PFSK-1 (cell line): ENCODE data around the gene LHX4.

Source experiments
- FOXP2 ChIP-seq: optimal IDR thresholded peaks from 2 replicates; pipeline ENCODE3; 2011; ENCODE audit warnings: borderline replicate concordance, control low read depth, inconsistent platforms; ENCODE audit not compliant: insufficient read depth; ENCODE audit errors: extremely low read length, extremely low read depth
- POLR2AphosphoS5 ChIP-seq: IDR thresholded peaks from 2 replicates; pipeline ENCODE4 v1.6.1; 2012; ENCODE audit warnings: low read depth, mild to moderate bottlenecking, control low read depth, low read length, moderate library complexity
- REST ChIP-seq, 2 experiments: IDR thresholded peaks; 2 replicates each; pipeline versions ENCODE4 v1.6.1 to v1.8.0; 2011 to 2012; ENCODE audit warnings: low read depth in 2 of 2, low read length in 2 of 2, control low read depth in 1 of 2, inconsistent platforms in 1 of 2, mild to moderate bottlenecking in 1 of 2, moderate library complexity in 1 of 2; ENCODE audit not compliant: insufficient read depth in 1 of 2
- SIN3A ChIP-seq: IDR thresholded peaks from 2 replicates; pipeline ENCODE4 v1.6.1; 2012; ENCODE audit warnings: mild to moderate bottlenecking, low read length, moderate library complexity, borderline replicate concordance; ENCODE audit not compliant: insufficient read depth
- TAF1 ChIP-seq: IDR thresholded peaks from 2 replicates; pipeline ENCODE4 v1.6.1; 2012; ENCODE audit warnings: low read length, control low read depth, borderline replicate concordance; ENCODE audit not compliant: insufficient read depth

Gene LHX4

GRCh38 chr1:180241716-180242544, 11.9 kb downstream of the LHX4 start:
- peak; percentile 75 to 92 for TF ChIP-seq REST (IDR thresholded peaks at IDR 0.05; ENCODE audit: insufficient read depth in 1 of 2, low read depth in 2 of 2, low read length in 2 of 2)
- TF ChIP-seq FOXP2: no peak

GRCh38 chr1:180243517-180244221, 13.6 kb downstream of the LHX4 start:
- TF ChIP-seq TAF1 (no peak), SIN3A (no peak), POLR2AphosphoS5 (no peak), FOXP2 (no peak), REST (IDR thresholded peaks at IDR 0.05; ENCODE audit: insufficient read depth in 1 of 2, low read depth in 2 of 2, low read length in 2 of 2) (no peak)

- TF ChIP-seq TAF1 (no peak), SIN3A (no peak), FOXP2 (no peak), POLR2AphosphoS5 (no peak), REST (IDR thresholded peaks at IDR 0.05; ENCODE audit: insufficient read depth in 1 of 2, low read depth in 2 of 2, low read length in 2 of 2) (no peak)
Observed at GRCh38 chr1:180244840-180245239, 14.8 kb downstream of the LHX4 start.

- TF ChIP-seq FOXP2 (no peak), SIN3A (no peak), TAF1 (no peak), POLR2AphosphoS5 (no peak), REST (IDR thresholded peaks at IDR 0.05; ENCODE audit: insufficient read depth in 1 of 2, low read depth in 2 of 2, low read length in 2 of 2) (no peak)
Observed at GRCh38 chr1:180246579-180246978, 16.5 kb downstream of the LHX4 start.
